ENCODE measurements around the gene POMGNT2.

POMGNT2 gene

DNA sequence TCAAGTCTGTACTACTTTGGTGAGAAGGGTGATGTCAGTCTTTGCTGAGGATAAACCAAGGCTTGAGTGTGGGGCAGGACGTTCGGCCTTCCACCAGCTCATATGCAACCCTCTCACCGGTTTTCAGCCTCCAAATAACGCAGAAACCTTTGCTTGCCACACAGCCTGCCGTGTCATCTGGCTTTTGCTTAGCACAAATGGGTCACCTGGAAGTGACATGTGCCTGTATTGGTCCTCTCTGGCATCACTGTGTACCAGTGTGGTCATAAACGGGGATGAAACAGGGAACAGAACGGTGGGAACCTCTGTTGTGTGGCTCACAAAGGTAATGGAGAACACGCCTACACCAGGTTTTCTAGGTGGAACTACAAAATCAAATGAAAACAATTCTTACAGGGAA is 7.1 kb downstream of the POMGNT2 start:
- no peak for DNase-seq

- DNase-seq: no peak
Observed at GRCh38 chr3:43097400-43098080, 8.3 kb downstream of the POMGNT2 start.

GRCh38 chr3:43096761-43097160 is 9.1 kb downstream of the POMGNT2 start:
- no peak for DNase-seq

DNA sequence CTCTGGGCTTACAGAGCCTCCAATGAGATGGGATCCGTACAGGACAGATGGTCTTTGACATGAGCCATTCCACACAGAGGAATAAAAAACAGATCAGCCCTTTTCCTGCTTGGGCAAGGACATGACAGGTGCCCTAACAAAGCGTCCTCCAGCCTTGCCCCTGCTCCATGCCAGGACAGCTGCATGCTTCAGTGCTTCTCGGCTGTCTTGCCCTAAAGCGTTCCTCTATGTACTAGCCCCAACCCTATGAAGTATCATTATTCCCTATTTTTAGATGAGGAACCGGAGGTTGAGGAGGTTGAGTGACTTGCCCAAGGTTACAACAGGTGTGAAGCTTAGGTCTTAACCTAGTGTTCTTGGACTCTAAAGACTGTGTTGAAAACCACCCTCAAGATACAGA is 10.5 kb downstream of the POMGNT2 start:
- DNase-seq: no peak

DNA sequence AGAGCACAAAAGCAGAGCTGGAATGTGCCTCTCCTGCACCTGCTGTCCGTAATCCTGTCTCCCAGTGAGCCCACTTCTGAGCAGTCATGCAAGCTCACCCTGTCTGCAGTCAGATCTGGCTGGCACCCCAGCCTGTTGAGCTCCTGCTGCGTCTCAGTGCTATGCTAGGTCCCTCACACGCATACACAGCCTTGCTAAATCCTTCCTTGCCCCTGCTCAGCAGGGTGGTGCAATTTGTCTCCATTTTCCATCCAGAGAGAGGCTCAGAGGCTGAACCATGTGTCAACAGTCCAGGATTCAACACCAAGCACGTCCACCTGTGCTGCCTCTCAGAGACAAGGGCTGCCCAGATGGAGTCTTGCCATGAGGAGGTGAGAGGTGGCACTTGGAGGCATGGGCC is 11.0 kb downstream of the POMGNT2 start:
- no peak for DNase-seq

GRCh38 chr3:43094381-43094780 is 11.5 kb downstream of the POMGNT2 start:
- DNase-seq: no peak

DNA sequence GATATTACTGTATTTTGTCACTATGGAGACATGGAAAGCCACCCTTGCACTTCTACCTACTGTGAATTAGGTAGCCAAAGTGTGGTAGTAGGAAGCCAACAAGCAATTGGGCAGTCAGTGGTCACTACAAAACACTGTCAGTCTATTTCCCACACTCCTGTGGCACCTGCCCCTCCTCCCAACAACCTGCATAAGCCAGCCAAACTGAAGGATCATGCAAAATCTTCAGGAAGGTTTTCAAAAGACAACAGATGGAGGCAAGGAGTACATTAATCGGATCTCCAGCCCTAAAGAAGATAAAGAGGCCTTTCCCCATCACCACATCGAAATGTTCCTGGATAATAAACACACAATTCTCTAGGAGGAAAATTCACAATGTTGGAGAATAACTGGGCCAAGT is 11.9 kb downstream of the POMGNT2 start:
- no peak for DNase-seq

GRCh38 chr3:43093006-43093405 is 12.9 kb downstream of the POMGNT2 start:
- DNase-seq: no peak

- DNase-seq: no peak
Observed at GRCh38 chr3:43091481-43091880, 14.4 kb downstream of the POMGNT2 start.

GRCh38 chr3:43090238-43090637 is 15.6 kb downstream of the POMGNT2 start:
- no peak for DNase-seq

DNA sequence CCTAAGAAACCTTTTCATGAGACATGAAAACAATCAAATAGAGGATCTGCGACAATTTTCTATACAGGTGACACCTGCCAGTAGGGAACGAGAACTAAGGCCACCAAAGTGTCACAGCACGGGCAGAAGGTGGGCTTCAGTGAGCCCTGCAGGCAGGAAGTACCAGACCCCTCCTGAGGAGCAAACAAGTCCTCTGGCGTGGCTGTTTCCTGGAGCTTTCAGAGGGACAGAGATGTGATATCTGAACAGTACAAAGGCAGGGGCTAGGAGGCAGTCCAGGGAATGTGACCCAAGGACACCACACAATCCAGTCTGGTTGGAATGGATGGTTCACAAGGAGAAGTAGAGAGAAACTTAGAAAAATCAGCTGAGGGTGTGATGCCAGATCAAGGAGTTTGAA is 16.8 kb downstream of the POMGNT2 start:
- DNase-seq: no peak

DNA sequence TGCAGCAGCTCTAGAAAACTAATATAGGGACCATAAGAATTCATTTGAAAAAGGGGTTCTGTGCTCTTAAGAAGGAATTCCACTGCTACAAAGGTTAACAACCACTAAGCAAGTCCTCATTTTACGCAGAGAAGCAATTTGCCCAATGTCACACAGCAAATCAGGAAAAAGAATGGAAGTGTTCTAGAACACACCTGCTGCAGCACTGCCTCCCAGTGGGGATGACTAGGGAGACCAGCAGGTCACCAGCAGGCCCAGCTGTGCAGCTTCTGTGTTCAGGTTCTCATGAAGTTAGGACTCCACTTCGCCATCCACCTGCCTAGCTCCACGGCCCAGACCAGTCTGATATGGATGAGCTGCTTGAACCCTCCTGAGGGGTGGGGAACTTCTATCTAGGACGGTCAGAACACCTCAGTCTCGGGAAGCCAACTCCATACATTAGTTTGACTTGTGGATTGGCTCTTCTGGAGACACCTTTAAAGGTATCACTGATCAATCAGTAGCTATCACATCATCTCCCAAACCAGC is 18.6 kb downstream of the POMGNT2 start:
- no peak for DNase-seq

DNA sequence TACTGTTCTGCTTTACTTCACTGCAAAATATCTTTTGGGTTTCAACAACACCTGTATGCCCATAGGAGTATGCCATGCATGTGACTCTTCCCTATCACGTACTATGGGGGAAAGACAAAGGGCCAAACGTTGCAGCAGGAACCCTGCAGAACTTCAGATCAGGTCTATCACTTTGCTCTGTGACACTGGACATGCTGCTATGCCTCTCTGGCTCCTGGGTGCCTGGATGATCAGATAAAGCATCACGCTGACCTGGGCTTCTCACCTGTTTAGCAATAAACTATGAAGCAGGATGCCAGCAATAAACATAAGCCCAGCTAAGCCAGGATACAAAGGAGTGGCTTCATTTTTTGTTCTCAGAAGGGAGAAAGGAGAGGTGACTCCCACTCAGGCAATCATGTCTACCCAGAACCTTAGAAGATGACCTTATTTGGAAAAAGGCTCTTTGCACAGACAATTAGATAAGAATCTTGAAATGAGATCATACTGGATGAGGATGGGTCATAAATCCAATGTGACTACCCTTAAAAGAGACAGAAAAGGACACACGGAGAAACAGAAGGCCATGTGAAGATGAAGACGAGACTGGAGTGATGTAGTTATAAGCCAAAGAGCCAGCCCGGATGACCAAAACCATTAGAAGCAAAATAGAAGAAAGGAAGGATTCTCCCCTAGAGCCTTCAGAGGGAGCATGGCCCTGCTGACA is 19.3 kb downstream of the POMGNT2 start:
- DNase-seq: no peak

DNA sequence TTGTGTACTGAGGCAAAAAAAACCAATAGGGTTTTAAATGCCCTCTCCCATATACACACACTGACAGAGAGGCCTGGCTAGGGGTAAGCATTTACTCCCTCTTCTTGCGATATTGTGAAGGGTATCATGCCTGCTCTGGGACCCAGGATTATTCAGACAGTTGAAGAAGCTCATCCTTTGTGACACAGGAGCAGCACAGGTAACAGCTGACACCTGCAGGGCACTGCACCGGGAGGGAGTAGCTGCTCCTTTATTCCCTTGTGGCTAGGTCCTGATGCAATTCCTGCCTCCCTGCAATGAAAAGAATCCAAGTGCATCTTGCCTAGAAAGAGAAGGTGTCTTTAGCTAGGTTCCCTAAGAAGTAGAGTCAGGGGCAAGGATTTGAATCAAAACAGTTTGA is 23.4 kb downstream of the POMGNT2 start:
- DNase-seq: no peak

DNA sequence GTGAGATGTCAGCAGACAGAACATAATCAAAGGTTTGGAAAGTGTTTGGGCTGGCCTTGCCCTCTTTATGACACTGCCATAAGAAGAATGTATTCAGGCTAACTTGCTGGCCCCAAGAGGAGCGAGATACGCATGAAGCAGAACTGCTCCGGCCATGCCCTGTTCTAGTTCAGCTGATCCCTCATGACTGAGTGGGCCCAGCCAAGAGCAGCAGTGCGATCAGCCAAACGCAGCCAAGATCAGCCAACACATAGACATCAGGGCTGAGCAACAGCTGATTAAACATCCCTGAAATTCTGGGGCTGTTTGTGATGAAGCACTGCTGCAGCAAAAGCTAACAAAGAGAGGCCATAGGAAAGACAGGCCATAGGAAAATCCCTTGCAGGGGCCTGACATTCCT is 24.1 kb downstream of the POMGNT2 start:
- DNase-seq: no peak

DNA sequence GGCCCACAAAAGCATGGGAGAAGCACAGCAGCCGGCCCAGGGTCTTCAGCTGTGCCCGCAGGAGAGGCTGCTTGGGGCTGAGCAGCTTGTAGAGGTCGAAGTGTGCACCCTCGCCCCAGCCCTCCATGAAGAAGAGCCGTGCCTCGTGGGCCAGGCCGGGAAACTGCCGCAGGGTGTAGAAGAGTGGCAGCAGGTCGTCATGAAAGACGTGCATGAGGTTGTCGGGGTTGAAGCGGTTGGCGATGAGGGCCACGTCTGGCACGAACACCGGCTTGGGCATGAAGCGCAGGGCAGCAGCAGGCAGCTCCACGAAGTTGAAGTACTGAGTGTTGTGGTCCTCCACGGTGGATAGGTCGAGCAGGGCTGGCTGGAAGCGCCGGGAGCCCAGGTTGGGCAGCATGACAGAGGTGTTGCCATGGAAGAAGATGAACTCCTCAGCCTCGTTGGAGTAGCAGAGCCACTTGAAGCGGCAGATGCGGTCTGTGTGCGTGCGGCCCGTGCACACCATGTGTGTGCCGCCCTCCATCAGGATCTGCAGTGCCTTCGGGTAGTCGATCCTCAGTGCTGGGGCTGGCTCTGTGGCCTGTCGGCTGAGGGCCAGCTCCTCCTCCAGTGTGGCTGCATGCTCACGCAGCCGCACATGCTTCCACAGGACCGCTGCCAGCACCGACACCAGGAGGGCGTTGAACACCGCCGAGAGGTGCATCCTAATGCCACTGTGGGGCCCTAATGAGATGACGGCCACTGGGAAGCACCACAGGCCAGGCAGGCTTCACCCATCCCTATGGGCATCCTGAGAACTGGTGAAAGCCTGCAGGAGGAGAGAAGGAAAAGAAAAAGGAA is 24.9 kb downstream of the POMGNT2 start:
- no peak for DNase-seq

DNA sequence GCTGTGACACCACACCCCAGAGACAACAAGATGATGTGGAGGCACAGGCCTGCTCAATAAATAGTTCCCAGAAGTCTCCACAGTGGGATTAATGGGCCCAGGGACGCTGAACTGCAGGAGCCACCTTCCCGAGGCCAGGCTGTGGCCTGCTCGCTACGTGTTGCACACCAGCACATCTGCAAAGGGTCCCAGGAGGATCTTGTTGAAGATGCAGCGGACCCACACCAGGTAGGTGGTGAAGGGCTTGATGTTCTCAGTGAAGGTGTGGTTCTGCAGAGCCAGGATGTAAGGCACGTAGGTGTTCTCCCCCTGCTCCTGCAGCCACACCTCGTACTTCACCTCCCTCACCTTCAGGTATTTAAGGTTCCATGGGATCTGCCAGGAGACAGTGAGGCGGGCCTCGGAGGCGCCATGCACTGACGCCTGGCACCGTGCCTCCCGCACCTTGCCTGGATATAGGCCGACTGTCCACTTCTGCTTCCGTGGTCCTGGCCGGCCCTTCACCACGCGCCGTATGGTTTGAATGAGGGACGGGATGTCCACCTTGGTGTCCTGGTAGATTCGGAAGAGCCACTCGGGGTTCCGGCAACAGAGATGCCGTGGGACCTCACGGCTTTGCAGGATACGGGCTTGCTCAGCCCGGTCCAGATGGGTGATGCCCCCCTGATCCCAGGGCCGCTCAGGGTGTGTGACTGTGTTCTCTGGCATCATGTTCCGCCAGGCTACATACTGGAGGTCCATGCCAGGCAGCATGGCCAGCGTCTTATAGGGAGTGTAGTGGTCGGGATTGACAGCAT is 26.1 kb downstream of the POMGNT2 start:
- no peak for DNase-seq

- DNase-seq: no peak
Observed at GRCh38 chr3:43077707-43078106, 28.2 kb downstream of the POMGNT2 start.

- no peak for DNase-seq
Observed at GRCh38 chr3:43077261-43077660, 28.6 kb downstream of the POMGNT2 start.

DNA sequence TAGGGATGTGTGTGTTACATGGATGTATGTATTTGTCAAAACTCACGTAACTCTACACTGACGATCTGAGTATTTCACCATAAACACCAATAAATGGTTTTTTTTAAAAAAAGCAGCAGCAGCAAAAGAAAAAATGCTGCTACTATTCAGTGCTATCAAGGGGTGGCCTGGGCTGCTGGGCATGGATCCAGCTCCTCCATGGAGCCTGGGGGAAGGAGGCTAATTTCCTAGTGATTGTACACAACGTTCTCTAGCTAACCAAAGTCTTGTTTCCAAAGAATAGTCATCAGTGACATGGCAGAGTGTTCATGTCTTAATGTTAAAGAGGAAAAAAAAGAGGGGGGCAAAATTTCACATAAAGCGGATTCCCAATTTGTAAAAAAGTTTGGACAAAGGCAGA is 29.0 kb downstream of the POMGNT2 start:
- DNase-seq: no peak

DNA sequence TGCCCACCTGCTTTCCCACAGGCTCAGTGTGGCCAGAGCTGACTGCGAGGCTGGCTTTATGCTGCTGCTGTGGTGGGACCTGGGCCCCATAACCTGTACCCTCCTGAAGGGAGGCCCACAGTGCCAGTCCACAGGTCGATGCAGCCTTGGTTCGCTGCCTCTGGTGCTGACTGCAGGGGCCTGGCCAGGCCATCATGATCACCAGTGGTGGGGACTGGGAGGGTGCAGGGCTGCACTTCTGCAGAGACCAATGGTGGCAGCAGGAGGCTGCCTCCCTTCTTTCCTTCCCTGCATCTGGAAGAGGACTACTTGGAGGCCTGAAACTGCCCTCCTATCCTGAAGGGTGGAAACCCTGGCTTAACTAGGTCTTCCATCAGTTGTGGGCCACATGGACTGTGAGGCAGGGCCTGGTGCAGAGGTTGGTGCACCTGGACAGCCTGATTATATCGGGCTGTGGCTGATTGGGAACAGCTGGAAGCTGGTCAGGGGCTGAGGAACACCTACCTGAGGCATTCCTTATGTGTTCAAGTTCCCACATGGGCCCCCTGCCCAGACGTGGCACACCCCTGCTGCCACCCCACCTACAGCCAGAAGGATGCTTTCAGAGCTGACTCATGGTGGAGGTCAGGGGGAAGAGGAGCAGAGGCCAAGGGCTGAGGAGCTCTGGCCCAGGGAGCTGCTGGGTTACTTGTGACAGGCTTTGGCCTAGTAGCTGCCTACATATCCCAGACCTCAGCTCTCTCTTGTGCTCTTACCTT is 29.8 kb downstream of the POMGNT2 start:
- DNase-seq: no peak

Data from NCI-H446 treated with DMSO at 0.1 percent for 48 hours (cell line).